Activated naive CD4-positive, alpha-beta T cell treated with Interleukin-2 at 50 U/mL for 16 hours (primary cell): ENCODE results near the gene NOVA2.
A peak's percentile ranks its signal among the peaks of the same experiment; 100 is the strongest.

Source experiments
- DNase-seq: peaks from one replicate; pipeline ENCODE4 v3.0.0-alpha.2; 2020

The NOVA2 gene

GRCh38 chr19:46000491-46001246 lies 27.0 kb upstream of the NOVA2 start:
- peak; percentile 68 for DNase-seq

GRCh38 chr19:45999653-46000121 lies 26.0 kb upstream of the NOVA2 start:
- no peak for DNase-seq

GRCh38 chr19:45998834-45999233 lies 25.2 kb upstream of the NOVA2 start:
- no peak for DNase-seq

- no peak for DNase-seq
Measured at GRCh38 chr19:45996933-45997332, 23.3 kb upstream of the NOVA2 start.

- no peak for DNase-seq
Measured at GRCh38 chr19:45995715-45996385, 22.2 kb upstream of the NOVA2 start.

- peak; percentile 95 for DNase-seq
Measured at GRCh38 chr19:45994998-45995714, 21.5 kb upstream of the NOVA2 start, which contains the start of gene CCDC61. Gene CCDC61, plus strand, starts transcription at chr19:45995467. Its CDS starts 7,552 bp downstream, at chr19:46003019.

GRCh38 chr19:45994456-45994997 lies 20.9 kb upstream of the NOVA2 start:
- DNase-seq = no peak

- no peak for DNase-seq
Measured at GRCh38 chr19:45990113-45990728, 16.6 kb upstream of the NOVA2 start.

- no peak for DNase-seq
Measured at GRCh38 chr19:45985321-45985720, 11.7 kb upstream of the NOVA2 start.

- DNase-seq = no peak
Measured at GRCh38 chr19:45981350-45981749, 7.7 kb upstream of the NOVA2 start.

- DNase-seq = no peak
Measured at GRCh38 chr19:45978156-45978555, 4.5 kb upstream of the NOVA2 start.

GRCh38 chr19:45976178-45976577 lies 2.5 kb upstream of the NOVA2 start:
- DNase-seq = no peak

- no peak for DNase-seq
Measured at GRCh38 chr19:45975306-45976070, 1.8 kb upstream of the NOVA2 start.

GRCh38 chr19:45972947-45973540 lies 621 bp downstream of the NOVA2 start:
- no peak for DNase-seq

- peak; percentile 35 for DNase-seq
Measured at GRCh38 chr19:45972081-45972946, 1.4 kb downstream of the NOVA2 start.

GRCh38 chr19:45971260-45971902 lies 2.3 kb downstream of the NOVA2 start:
- no peak for DNase-seq

GRCh38 chr19:45969676-45970075 lies 4.0 kb downstream of the NOVA2 start:
- DNase-seq = no peak

GRCh38 chr19:45968626-45969025 lies 5.0 kb downstream of the NOVA2 start:
- DNase-seq = no peak

GRCh38 chr19:45967246-45967645 lies 6.4 kb downstream of the NOVA2 start:
- DNase-seq = no peak

GRCh38 chr19:45962021-45962420 lies 11.6 kb downstream of the NOVA2 start:
- no peak for DNase-seq
